Heart right ventricle (tissue), 16 donors: ENCODE measurements around the gene HMGN4. TPM values are rescaled to one million over a fixed set of nuclear protein-coding genes. Genes with fewer than 3 reads are reported as not detected.
A peak's percentile ranks its signal among the peaks of the same experiment; 100 is the strongest.

Experiments used
- ATAC-seq, 8 donors: fragments of 200-7000 bp; cut with Tn5 transposase; one replicate each; pipeline ENCODE4 v1.9.1; 2020; ENCODE audit warnings: mild to moderate bottlenecking in 8 of 8, moderate library complexity in 8 of 8, moderate number of reproducible peaks in 1 of 8
- DNase-seq, 2 donors: peaks; one replicate each; pipeline ENCODE4 v3.0.0-alpha.2; 2020
- H3K27ac ChIP-seq, 10 donors: fragments of 200-600 bp; sonication (generic) in 2 of 10; one replicate each; pipeline versions ENCODE4 v1.5.0 to v1.8.0; 2020 to 2022; ENCODE audit warnings: mild to moderate bottlenecking in 3 of 10
- H3K27me3 ChIP-seq, 7 donors: fragments of 200-600 bp; one replicate each; pipeline ENCODE4 v1.8.0; 2021 to 2022; ENCODE audit warnings: mild to moderate bottlenecking in 2 of 7
- H3K36me3 ChIP-seq, 9 donors: fragments of 200-600 bp; sonication (generic) in 1 of 9; one replicate each; pipeline versions ENCODE4 v1.5.0 to v1.8.0; 2020 to 2022; ENCODE audit warnings: mild to moderate bottlenecking in 2 of 9
- H3K4me1 ChIP-seq, 9 donors: fragments of 200-600 bp; sonication (generic) in 1 of 9; one replicate each; pipeline versions ENCODE4 v1.5.0 to v1.8.0; 2020 to 2022; ENCODE audit warnings: mild to moderate bottlenecking in 4 of 9
- H3K4me3 ChIP-seq, 10 donors: fragments of 200-600 bp; sonication (generic) in 2 of 10; one replicate each; pipeline versions ENCODE4 v1.5.0 to v1.8.0; 2020 to 2022; ENCODE audit warnings: mild to moderate bottlenecking in 7 of 10, moderate library complexity in 2 of 10
- H3K9me3 ChIP-seq, 11 donors: fragments of 200-600 bp in 10 of 11; sonication (generic) in 2 of 11; one replicate each; pipeline versions ENCODE4 v1.5.0 to v1.8.0; 2013 to 2022; ENCODE audit warnings: mild to moderate bottlenecking in 2 of 11, control low read depth in 1 of 11, moderate library complexity in 1 of 11
- whole genome bisulfite sequencing, 2 donors: extraction: QIAGEN DNeasy Blood & Tissue Kit; methylation state at CpG; one replicate each; pipeline ENCODE4 v1.1.7; 2013; ENCODE audit warnings: inconsistent platforms in 1 of 2; 5-methylcytosine and 5-hydroxymethylcytosine counted together
- intact Hi-C, 10 donors: fragments of 100-400 bp; cut with DNase I; formaldehyde crosslinking; loops; one replicate each; pipeline versions ENCODE4 v1.11.1 to v1.14.2; 2022
- polyA plus RNA-seq, 2 donors: library from polyadenylated mRNA; stranded (reverse); fragments of 200-250 nt; gene quantifications; one replicate each; pipeline ENCODE4 v1.2.3, GENCODE V29; 2013
- total RNA-seq, 10 donors: library from RNA; stranded (reverse); fragmentation: NEBNext Ultra II Directional in 3 of 10; extraction: Animal tissue kit (Norgen Biotek cat#: 25700) in 3 of 10; gene quantifications; one replicate each; pipeline versions ENCODE4 v1.2.1 to v1.2.4, GENCODE V29; 2021 to 2023
- TF ChIP-seq, protein P1 (sequence below), 9 donors: fragments of 200-600 bp; sonication (generic) in 2 of 9; IDR thresholded peaks; one replicate each; pipeline versions ENCODE4 v1.5.0 to v1.8.0; 2021 to 2022; ENCODE audit warnings: antibody characterized with exemption in 9 of 9, mild to moderate bottlenecking in 5 of 9, moderate library complexity in 1 of 9
- donor health status: Arrhythmogenic right ventricular cardiomyopathy.
- donor health status: ischemic (EF 13 %, LVEDD 7.1; RV severe dilation, severe dysfunction).
- donor health status: healthy with polysubstance abuse.
- donor health status: DM: no; HTN: yes; CAD: no.
- donor health status: DM: no; HTN: no; CAD: no.
- donor health status: ischemic (EF 25% LVEDD 6.9; RV normal size, moderate dysfunction).
- donor health status: ischemic (EF 25% LVEDD 5.7; RV mildly dilated, moderate dysfunction).
- donor health status: healthy.
- donor health status: DM: yes; HTN: yes; CAD: no.
- donor health status: Ischemic cardiomyopathy.
- donor health status: ischemic (EF 35%, LVEDD 5.7; RV mildly dilated, moderate dysfunction).
- donor health status: nonischemic (EF 11% LVEDD 7.7; RV severe dilation, severe dysfunction).
- donor health status: DM: yes; HTN: yes; CAD: no.
- donor health status: PGD.
- donor health status: ischemic (EF 29% LVEDD 5.4; RV normal size, mild dysfunction).
- donor health status: nonischemic (EF 23%, LVEDD 6.1; RV moderate dilation, normal function).

The HMGN4 gene
- total and polyA plus RNA-seq, 12 donors = 8.2 to 35.0 (median 29.8) TPM

DNA sequence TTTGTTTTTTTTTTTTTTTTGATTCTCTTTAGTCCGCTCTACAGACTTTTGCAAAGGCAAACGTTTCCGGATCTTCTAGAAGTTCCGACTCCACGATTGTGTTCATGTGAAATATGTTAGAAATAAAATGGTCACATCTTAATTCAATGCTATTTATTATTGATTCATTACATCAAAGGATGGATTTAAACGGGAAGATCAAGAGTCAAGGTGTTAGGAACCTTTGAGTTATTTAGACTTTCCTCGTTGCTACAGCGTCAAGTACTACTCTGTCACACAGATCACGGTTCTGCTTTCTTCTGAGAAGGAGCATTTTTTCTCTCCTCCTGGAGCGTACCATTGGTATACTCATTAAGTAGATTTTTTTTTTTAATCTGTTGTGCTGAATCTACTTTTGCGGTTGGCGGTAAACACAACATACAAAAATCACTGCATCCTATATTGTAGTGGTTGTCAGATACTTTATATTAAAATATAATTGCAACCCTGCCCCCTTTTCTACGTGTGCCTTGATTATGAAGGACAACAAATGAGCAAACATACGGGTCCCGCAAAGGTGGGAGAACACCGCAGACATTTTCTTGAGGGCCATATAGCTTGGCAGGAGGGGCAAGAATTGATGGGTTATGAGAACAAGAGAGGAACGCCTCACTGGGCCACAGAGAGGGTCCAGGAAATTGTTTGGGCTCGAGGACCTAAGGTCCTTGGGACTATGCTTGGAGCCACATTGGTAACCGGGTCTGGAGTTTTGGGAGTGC lies 17.5 kb downstream of the HMGN4 start:
- H3K9me3 ChIP-seq = no peaks in the 10 kb centered on the region
- ATAC-seq = no peak
- DNase-seq = no peak
- TF ChIP-seq, protein P1, sequence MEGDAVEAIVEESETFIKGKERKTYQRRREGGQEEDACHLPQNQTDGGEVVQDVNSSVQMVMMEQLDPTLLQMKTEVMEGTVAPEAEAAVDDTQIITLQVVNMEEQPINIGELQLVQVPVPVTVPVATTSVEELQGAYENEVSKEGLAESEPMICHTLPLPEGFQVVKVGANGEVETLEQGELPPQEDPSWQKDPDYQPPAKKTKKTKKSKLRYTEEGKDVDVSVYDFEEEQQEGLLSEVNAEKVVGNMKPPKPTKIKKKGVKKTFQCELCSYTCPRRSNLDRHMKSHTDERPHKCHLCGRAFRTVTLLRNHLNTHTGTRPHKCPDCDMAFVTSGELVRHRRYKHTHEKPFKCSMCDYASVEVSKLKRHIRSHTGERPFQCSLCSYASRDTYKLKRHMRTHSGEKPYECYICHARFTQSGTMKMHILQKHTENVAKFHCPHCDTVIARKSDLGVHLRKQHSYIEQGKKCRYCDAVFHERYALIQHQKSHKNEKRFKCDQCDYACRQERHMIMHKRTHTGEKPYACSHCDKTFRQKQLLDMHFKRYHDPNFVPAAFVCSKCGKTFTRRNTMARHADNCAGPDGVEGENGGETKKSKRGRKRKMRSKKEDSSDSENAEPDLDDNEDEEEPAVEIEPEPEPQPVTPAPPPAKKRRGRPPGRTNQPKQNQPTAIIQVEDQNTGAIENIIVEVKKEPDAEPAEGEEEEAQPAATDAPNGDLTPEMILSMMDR (IDR thresholded peaks at IDR 0.05) = no peak
- WGBS, 2 donors = 48 to 52% methylated on average over 19 of the region's 19 CpGs
- no peak overlapping the region for H3K27ac ChIP-seq
- H3K36me3 ChIP-seq = no peaks in the 10 kb centered on the region
- H3K4me1 ChIP-seq = peaks cover 0 to 37% (median 11%) of the 10 kb centered on the region in 9 donors
- intact Hi-C loops = loop anchor here in 2 of 10 donors (2.0 to 10.0 kb wide), 2 partner anchors 13 to 919 kb away; partner anchors contain the start of gene ZNF184 (in 1 of the 2)
- H3K4me3 ChIP-seq = peak overlapping the region in 4 of 10 donors; percentile 57 to 64 (median 60)
- H3K27me3 ChIP-seq = no peaks in the 10 kb centered on the region

DNA sequence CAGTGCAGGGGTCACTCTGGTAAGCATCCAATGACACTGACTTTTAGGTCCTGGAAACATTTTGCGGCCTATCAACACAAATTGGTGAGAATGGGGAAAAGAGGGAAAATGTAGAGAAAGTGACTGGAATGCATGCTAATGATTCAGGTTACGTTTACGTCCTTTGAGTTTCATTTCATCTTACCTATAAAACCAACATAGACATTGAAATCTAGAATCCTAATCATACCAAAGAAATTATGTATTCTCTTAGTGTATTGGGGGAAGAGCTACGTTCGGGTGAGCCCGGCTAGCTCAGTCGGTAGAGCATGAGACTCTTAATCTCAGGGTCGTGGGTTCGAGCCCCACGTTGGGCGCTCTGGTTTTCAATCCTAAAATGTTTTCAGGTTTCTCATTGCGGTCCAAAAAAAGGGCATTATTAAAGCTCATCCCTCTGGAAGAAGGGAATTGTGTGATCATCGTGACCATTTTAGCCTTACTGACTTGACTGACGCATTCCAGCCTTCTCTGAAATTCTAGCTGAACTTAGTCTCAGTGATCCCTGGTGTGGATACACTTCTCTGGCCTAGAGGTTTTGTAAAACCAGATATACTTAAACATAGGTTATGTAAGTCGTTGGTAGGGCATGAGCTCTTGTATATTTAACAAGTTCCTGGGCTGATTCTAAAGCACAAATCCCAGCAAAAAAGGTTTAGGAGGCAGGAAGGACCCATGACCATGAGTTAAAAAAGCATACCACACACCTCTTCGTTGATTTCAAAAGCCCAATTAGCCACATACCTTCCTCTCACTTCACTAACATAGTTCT lies 18.3 kb downstream of the HMGN4 start:
- WGBS, 2 donors = 36 to 38% methylated on average over 16 of the region's 16 CpGs
- Histone ChIP-seq H3K36me3 (no peaks in the 10 kb centered on the region), H3K27ac (peak overlapping the region in 1 of 10 donors; percentile 46), H3K27me3 (no peaks in the 10 kb centered on the region), H3K4me3 (no peak overlapping the region), H3K9me3 (no peaks in the 10 kb centered on the region), H3K4me1 (peaks cover 0 to 32% (median 9%) of the 10 kb centered on the region in 9 donors)
- intact Hi-C loops = loop anchor here in 1 of 10 donors (10.0 kb wide), 1 partner anchor 918 kb away; the partner anchor contains the start of gene ZNF184
- TF ChIP-seq, protein P1 (IDR thresholded peaks at IDR 0.05) = no peak
- DNase-seq = no peak
- ATAC-seq = peak in 1 of 8 donors; percentile 37

- no peaks in the 10 kb centered on the region for H3K27me3 ChIP-seq
- WGBS, 2 donors = 86 to 88% methylated on average over 17 of the region's 17 CpGs
- H3K36me3 ChIP-seq = no peaks in the 10 kb centered on the region
- DNase-seq = no peak
- TF ChIP-seq, protein P1 (IDR thresholded peaks at IDR 0.05) = no peak
- ATAC-seq = no peak
- H3K9me3 ChIP-seq = no peaks in the 10 kb centered on the region
- intact Hi-C loops = no loop called here
- no peak overlapping the region for H3K4me3 ChIP-seq
- H3K4me1 ChIP-seq = no peaks in the 10 kb centered on the region
- no peak overlapping the region for H3K27ac ChIP-seq
These were observed 23.6 kb downstream of the HMGN4 start for GRCh38 chr6:26561533-26562466.
